ENCODE data around the gene PTPRN2. TPM values are rescaled to one million over a fixed set of nuclear protein-coding genes. Genes with fewer than 3 reads are reported as not detected.

PTPRN2 gene
- total RNA-seq, 2 donors from 2014 or later: 26.1 to 55.5 TPM

- intact Hi-C loops (cut with DNase I): no loop called here
- WGBS: 90% methylated on average over 31 of the region's 31 CpGs
- TF ChIP-seq POLR2AphosphoS5 (IDR thresholded peaks at IDR 0.05) (no peak), POLR2A (IDR thresholded peaks at IDR 0.05) (no peak)
- TF ChIP-seq, protein P1, sequence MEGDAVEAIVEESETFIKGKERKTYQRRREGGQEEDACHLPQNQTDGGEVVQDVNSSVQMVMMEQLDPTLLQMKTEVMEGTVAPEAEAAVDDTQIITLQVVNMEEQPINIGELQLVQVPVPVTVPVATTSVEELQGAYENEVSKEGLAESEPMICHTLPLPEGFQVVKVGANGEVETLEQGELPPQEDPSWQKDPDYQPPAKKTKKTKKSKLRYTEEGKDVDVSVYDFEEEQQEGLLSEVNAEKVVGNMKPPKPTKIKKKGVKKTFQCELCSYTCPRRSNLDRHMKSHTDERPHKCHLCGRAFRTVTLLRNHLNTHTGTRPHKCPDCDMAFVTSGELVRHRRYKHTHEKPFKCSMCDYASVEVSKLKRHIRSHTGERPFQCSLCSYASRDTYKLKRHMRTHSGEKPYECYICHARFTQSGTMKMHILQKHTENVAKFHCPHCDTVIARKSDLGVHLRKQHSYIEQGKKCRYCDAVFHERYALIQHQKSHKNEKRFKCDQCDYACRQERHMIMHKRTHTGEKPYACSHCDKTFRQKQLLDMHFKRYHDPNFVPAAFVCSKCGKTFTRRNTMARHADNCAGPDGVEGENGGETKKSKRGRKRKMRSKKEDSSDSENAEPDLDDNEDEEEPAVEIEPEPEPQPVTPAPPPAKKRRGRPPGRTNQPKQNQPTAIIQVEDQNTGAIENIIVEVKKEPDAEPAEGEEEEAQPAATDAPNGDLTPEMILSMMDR (IDR thresholded peaks at IDR 0.05): no peak
- Histone ChIP-seq H3K4me1 (replicated peaks) (no peaks in the 10 kb centered on the region), H3K4me3 (no peak overlapping the region), H3K9me3 (no peaks in the 10 kb centered on the region), H3K27me3 (replicated peaks; ENCODE audit: insufficient read depth) (no peaks in the 10 kb centered on the region), H3K36me3 (no peaks in the 10 kb centered on the region), H3K27ac (no peak overlapping the region)
- DNase-seq (ENCODE audit: low spot score): no peak
Measured at GRCh38 chr7:158140538-158141220, 446.9 kb downstream of the PTPRN2 start.

- Histone ChIP-seq H3K27ac (no peak overlapping the region), H3K9me3 (no peaks in the 10 kb centered on the region), H3K4me3 (no peak overlapping the region), H3K27me3 (replicated peaks; ENCODE audit: insufficient read depth) (no peaks in the 10 kb centered on the region), H3K4me1 (replicated peaks) (no peaks in the 10 kb centered on the region), H3K36me3 (no peaks in the 10 kb centered on the region)
- intact Hi-C loops (cut with DNase I): no loop called here
- no peak for TF ChIP-seq POLR2A (IDR thresholded peaks at IDR 0.05)
- TF ChIP-seq POLR2AphosphoS5 (IDR thresholded peaks at IDR 0.05): no peak
- TF ChIP-seq, protein P1 (IDR thresholded peaks at IDR 0.05): no peak
- WGBS: 87% methylated on average over 10 of the region's 10 CpGs
- no peak for DNase-seq (ENCODE audit: low spot score)
Measured at GRCh38 chr7:158139499-158139898, 448.1 kb downstream of the PTPRN2 start.

DNA sequence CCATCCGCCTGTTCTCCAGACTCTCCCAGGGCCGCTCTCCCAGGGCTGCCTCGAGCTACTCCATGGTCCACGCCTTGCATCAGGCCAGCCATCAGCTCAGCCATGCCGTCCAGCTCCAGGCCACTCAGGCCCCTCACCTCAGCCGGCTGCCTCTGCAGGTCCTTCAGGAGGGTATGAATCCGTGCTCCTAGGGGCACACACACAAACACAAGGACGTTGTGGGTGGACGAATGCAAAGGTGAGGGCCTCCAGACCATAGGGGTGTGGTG is 449.4 kb downstream of the PTPRN2 start:
- intact Hi-C loops (cut with DNase I): no loop called here
- H3K27me3 ChIP-seq (replicated peaks; ENCODE audit: insufficient read depth): no peaks in the 10 kb centered on the region
- no peak overlapping the region for H3K4me3 ChIP-seq
- no peak for DNase-seq (ENCODE audit: low spot score)
- no peak overlapping the region for H3K27ac ChIP-seq
- WGBS: 85% methylated on average over 9 of the region's 9 CpGs
- no peaks in the 10 kb centered on the region for H3K36me3 ChIP-seq
- H3K4me1 ChIP-seq (replicated peaks): no peaks in the 10 kb centered on the region
- H3K9me3 ChIP-seq: no peaks in the 10 kb centered on the region
- TF ChIP-seq POLR2AphosphoS5 (IDR thresholded peaks at IDR 0.05) (no peak), POLR2A (IDR thresholded peaks at IDR 0.05) (no peak)
- TF ChIP-seq, protein P1 (IDR thresholded peaks at IDR 0.05): no peak

DNA sequence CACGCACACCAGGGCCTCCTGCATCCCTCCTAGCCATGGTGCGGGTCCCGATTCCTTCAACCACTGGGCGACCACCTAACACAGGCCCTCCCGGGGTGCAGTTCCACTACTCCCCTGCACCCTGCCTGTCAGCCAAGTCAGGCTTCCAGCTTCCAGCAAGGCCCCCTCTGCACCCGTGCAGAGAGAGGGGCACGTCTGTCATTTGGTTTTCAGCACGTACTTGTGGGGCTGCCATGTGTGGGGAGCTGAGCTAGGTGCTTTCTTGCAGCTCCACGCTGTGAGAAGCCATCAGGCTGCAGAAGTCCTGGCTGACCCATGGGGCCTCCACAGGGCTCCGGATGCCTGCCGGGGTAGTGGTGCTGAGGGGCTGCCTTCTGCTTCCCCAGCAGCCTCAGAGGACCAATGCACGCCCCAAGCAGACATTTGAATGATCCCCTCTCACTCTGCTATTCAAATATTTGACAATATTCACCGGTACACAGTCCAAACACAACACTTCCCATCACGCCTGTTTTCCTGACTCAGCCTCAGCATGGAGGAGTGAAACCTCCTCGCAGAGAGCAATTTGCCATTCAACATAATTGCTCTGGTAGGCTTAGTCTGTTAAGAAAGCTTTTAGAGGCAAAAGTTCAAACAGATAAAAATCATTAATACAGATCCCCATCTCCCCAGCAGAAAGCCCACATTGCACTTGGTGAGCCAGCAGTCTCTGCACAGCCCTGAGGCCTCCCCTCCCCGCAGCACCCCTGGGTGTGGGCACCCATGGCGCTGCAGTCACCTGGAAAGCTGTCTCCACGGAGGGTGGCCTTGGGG is 449.9 kb downstream of the PTPRN2 start:
- no peaks in the 10 kb centered on the region for H3K4me1 ChIP-seq (replicated peaks)
- H3K27me3 ChIP-seq (replicated peaks; ENCODE audit: insufficient read depth): no peaks in the 10 kb centered on the region
- WGBS: 69% methylated on average over 17 of the region's 18 CpGs
- DNase-seq (ENCODE audit: low spot score): no peak
- no peak for TF ChIP-seq POLR2A (IDR thresholded peaks at IDR 0.05)
- TF ChIP-seq, protein P1 (IDR thresholded peaks at IDR 0.05): no peak
- no peak for TF ChIP-seq POLR2AphosphoS5 (IDR thresholded peaks at IDR 0.05)
- H3K27ac ChIP-seq: no peak overlapping the region
- intact Hi-C loops (cut with DNase I): no loop called here
- no peak overlapping the region for H3K4me3 ChIP-seq
- no peaks in the 10 kb centered on the region for H3K36me3 ChIP-seq
- H3K9me3 ChIP-seq: no peaks in the 10 kb centered on the region

DNA sequence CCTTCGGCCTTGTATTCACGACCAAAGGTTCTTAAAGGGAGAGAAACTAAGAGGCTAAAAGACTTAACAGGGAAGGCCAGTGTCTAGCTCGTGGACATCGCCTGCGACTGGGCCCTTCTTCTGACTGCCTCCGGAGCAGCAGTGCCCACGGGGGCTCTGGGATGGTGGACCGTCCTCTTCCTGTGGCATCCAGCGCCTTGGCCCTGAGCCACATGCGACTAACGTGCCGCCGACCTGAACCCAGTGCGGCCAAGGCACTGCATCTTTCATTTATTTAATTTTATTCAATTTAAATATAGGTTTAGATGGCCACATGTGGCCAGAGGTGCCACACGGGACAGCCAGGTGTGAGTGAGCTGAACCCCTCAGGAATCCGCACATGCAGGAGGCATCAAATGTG is 451.7 kb downstream of the PTPRN2 start:
- Histone ChIP-seq H3K27me3 (replicated peaks; ENCODE audit: insufficient read depth) (no peaks in the 10 kb centered on the region), H3K27ac (no peak overlapping the region), H3K9me3 (no peaks in the 10 kb centered on the region), H3K36me3 (no peaks in the 10 kb centered on the region), H3K4me3 (no peak overlapping the region), H3K4me1 (replicated peaks) (no peaks in the 10 kb centered on the region)
- TF ChIP-seq POLR2AphosphoS5 (IDR thresholded peaks at IDR 0.05): no peak
- no peak for DNase-seq (ENCODE audit: low spot score)
- 83% methylated on average over 16 of the region's 16 CpGs for WGBS
- intact Hi-C loops (cut with DNase I): no loop called here
